Measurements from ENCODE around the gene RPTN.
A peak's percentile ranks its signal among the peaks of the same experiment; 100 is the strongest.

The RPTN gene

GRCh38 chr1:152110365-152110859, 48.6 kb downstream of the RPTN start:
- DNase-seq, result peak; percentile 19

- no peak for DNase-seq
Measured at GRCh38 chr1:152109998-152110294, 49.1 kb downstream of the RPTN start.

DNA sequence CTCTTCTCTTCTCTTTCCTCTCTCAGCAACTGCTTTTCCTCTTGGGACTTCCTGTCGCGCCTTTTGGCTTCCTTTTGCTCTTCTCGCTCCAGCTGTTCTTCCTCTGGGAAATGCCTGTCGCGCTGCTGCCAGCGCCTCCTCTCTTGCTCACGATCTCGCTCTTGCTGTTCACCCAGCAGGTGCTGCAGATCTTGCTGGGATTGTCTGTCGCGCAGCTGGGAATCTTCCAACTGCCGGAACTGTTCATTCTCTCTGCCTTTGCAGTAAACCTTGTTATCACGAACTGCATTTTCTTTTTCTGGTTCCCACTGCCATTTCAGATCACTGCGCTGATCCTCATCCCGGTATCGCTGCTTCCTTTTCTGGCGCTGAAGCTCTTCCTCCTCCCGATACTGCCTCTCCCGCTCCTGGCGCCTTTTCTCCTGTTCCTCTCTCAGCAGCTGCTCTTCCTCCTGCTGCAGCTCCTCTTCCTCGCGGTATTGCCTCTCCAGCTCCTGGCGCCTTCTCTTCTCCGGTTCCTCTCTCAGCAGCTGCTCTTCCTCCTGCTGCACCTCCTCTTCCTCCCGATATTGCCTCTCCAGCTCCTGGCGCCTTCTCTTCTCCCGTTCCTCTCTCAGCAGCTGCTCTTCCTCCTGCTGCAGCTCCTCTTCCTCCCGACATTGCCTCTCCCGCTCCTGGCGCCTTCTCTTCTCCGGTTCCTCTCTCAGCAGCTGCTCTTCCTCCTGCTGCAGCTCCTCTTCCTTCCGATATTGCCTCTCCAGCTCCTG, 49.6 kb downstream of the RPTN start:
- no peak for DNase-seq

DNA sequence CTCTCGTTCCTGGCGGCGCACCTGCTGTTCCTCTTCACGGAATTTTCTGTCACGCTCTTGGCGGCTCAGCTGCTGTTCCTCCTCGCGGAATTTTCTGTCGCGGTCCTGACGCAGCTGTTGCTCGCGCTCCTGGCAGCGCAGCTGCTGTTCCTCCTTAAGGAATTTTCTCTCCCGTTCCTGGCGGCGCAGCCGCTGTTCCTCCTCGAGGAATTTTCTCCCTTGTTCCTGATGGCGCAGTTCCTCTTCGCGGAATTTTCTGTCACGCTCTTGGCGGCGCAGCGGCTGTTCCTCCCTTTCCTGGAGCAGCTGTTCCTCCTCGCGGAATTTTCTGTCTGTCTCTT, 50.2 kb downstream of the RPTN start:
- DNase-seq, result no peak

DNA sequence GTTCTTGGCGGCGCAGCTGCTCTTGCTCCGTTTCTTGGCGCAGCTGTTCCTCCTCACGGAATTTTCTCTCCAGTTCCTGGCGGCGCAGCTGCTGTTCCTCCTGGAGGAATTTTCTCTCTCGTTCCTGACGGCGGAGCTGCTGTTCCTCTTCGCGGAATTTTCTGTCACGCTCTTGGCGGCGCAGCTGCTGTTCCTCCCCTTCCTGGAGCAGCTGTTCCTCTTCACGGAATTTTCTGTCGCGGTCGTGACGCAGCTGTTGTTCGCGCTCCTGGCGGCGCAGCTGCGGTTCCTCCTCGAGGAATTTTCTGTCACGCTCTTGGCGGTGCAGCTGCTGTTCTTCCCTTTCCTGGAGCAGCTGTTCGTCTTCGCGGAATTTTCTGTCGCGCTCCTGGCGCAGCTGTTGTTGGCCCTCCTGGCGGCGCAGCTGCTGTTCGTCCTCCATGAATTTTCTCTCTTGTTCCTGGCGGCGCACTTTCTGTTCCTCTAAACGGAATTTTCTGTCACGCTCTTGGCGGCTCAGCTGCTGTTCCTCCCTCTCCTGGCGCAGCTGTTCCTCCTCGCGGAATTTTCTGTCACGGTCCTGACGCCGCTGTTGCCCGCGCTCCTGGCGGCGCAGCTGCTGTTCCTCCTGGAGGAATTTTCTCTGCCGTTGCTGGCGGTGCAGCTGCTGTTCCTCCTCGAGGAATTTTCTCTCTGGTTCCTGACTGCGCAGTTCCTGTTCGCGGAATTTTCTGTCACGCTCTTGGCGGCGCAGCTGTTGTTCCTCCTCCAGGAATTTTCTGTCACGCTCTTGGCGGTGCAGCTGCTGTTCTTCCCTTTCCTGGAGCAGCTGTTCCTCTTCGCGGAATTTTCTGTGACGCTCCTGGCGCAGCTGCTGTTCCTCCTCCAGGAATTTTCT, 50.8 kb downstream of the RPTN start:
- DNase-seq, result no peak

GRCh38 chr1:152107031-152107983, 51.7 kb downstream of the RPTN start:
- no peak for DNase-seq

DNA sequence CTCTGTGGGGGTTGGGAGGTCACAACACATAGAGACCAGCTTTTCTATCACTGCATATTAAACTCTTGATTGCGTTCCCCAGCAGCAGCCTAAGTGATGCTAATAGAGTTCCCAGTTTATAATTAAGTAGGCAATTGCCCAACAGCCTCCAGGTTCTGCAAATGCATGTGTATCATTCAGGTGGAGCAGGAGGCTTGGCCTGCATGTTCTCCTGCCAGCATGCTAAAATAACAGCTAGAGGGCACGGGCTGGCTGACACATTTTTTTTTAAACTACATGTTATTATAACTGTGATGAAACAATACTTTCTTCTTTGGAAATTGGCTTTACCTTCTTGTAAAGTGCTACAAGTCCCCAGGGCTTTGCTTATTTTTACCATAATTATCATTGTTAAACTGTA, 54.2 kb downstream of the RPTN start:
- DNase-seq, result no peak

Measured in stimulated activated CD4-positive, alpha-beta T cell treated with anti-CD3 and anti-CD28 coated beads, Interleukin-4, amount 100 ng/mL, for 24 hours (primary cell).